ENCODE results near the gene OXSR1.
"Not testable (repeated sequence)": the region's sequence is repeated elsewhere in the genome, so short reads cannot be mapped to it uniquely, and the experiment has no call there.

OXSR1 gene

GRCh38 chr3:38219609-38220197 lies 54.4 kb downstream of the OXSR1 start:
- no peak for DNase-seq (ENCODE audit: low read depth in 2 of 2, low spot score in 1 of 2)

GRCh38 chr3:38221005-38221404 lies 55.7 kb downstream of the OXSR1 start:
- no peak for DNase-seq (ENCODE audit: low read depth in 2 of 2, low spot score in 1 of 2)

GRCh38 chr3:38222032-38222634 lies 56.8 kb downstream of the OXSR1 start:
- DNase-seq (ENCODE audit: low read depth in 2 of 2, low spot score in 1 of 2): no peak

DNA sequence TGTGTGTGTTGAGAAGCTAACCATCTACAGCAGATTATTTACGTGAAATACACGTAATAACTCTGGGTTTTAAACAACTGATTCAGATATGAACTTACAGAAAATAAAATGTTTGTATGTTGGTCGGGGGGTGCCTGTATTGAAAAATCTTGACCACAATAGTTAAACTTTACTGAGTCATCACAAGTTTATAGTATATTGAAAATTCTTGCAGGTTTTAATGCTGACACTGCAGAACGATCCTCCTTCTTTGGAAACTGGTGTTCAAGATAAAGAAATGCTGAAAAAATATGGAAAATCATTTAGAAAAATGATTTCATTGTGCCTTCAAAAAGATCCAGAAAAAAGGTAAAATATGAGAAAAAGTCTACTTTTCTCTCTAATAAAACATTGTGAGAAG lies 59.0 kb downstream of the OXSR1 start:
- DNase-seq (ENCODE audit: low read depth in 2 of 2, low spot score in 1 of 2): no peak

- DNase-seq (ENCODE audit: low read depth in 2 of 2, low spot score in 1 of 2): no peak
These were observed 60.9 kb downstream of the OXSR1 start for GRCh38 chr3:38226273-38226672.

DNA sequence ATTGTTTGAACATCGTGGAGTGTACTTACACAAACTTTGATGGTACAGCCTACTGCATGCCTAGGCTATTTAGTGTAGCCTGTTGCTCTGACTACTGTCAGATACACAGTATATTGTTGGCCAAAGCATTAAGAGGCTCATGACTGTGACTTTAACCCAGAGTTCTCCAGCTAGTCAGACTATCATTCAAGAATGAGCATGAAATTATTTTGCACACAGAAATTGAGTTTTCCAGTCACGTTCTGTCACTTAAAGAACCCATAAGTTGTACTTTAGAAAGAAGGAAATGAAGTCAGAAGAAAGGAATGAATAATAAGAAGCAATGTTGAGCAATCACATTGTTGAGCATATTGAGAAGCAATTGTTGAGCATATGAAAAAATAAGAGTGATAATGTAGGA lies 62.7 kb downstream of the OXSR1 start:
- DNase-seq (ENCODE audit: low read depth in 2 of 2, low spot score in 1 of 2): no peak

DNA sequence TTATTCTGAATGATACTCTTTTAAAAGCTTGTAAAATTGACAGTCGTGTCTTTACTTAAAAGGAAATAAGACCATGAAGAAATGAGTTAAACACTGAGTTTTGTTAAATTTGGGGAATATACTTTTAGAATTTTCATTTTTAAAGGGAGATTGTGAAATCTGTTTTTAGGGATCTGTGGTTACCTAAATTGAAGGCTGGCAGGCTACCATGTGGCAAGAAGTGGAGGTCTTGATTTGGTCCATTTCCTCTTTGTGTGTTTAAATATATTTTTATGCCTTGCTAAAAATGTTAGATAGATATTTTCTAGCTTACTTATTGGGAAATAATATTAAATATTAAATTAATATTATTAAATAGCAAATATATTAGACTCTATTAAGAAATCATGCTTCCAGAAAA lies 63.7 kb downstream of the OXSR1 start:
- no peak for DNase-seq (ENCODE audit: low read depth in 2 of 2, low spot score in 1 of 2)

GRCh38 chr3:38232701-38233100 lies 67.4 kb downstream of the OXSR1 start:
- DNase-seq (ENCODE audit: low read depth in 2 of 2, low spot score in 1 of 2): no peak

- no peak for DNase-seq (ENCODE audit: low read depth in 2 of 2, low spot score in 1 of 2)
These were observed 70.1 kb downstream of the OXSR1 start for GRCh38 chr3:38235466-38235865.

GRCh38 chr3:38238416-38239008 lies 73.2 kb downstream of the OXSR1 start:
- no peak for DNase-seq (ENCODE audit: low read depth in 2 of 2, low spot score in 1 of 2)

- not testable (repeated sequence) for DNase-seq (ENCODE audit: low read depth in 2 of 2, low spot score in 1 of 2)
These were observed 77.5 kb downstream of the OXSR1 start for GRCh38 chr3:38242812-38243211.

DNA sequence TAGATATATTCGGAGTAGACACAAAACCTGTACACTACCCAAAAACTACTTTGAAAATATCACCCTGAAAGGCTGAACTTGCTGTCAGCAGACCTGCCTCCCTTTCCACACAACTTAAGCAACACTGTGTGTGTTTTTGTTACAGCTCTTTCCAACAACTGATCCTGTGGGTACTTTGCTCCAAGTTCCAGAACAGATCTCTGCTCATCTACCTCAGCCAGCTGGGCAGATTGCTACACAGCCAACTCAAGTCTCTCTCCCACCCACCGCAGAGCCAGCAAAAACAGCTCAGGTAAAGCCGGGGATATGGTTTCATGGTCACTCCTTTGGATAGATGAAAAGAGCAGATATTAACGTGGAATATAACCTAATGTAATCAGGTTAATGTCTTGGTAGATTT lies 80.6 kb downstream of the OXSR1 start:
- DNase-seq (ENCODE audit: low read depth in 2 of 2, low spot score in 1 of 2): no peak

- DNase-seq (ENCODE audit: low read depth in 2 of 2, low spot score in 1 of 2): no peak
These were observed 82.2 kb downstream of the OXSR1 start for GRCh38 chr3:38247366-38248035.

- no peak for DNase-seq (ENCODE audit: low read depth in 2 of 2, low spot score in 1 of 2)
These were observed 84.9 kb downstream of the OXSR1 start for GRCh38 chr3:38250198-38250597.

- DNase-seq (ENCODE audit: low read depth in 2 of 2, low spot score in 1 of 2): no peak
These were observed 85.9 kb downstream of the OXSR1 start for GRCh38 chr3:38251197-38251596.

DNA sequence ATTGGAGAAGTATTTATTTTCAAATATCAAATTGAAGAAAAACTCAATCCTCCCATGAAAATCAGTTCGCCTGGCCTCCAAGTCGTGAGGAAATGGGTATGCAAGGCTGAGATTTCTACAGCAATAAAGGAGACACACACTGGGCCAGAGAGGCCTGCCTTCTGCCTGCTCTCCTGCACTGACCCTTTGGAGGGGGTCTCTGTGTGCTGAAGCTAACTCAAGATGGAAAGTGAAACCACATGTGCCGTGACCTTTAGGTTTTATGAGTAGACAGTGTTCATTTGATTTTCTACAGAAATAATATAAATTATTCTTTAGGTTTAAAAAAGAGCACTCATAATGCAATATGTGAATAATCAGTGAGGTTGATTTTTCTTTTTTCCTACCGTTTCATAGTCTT lies 88.4 kb downstream of the OXSR1 start:
- no peak for DNase-seq (ENCODE audit: low read depth in 2 of 2, low spot score in 1 of 2)

- DNase-seq (ENCODE audit: low read depth in 2 of 2, low spot score in 1 of 2): no peak
These were observed 89.5 kb downstream of the OXSR1 start for GRCh38 chr3:38254872-38255271.

DNA sequence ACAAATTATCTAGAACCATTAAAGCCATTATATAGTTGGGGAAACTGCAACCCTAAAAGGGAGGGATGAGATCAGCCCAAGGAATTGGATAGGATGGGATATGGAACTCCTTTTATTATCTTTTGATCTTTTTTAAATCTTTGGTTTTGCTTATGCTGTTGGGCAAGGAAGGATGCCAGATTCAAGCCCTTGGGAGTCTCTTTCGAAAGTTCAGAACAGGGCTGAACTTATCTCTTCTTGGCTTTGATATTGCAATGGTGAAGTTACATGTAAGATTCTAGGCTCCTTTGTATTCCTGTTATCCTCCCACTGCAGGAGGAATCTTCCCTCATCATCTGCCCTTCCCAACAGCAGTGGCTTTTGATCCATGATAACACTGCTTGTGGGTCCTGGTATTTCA lies 90.3 kb downstream of the OXSR1 start:
- DNase-seq (ENCODE audit: low read depth in 2 of 2, low spot score in 1 of 2): no peak

- DNase-seq (ENCODE audit: low read depth in 2 of 2, low spot score in 1 of 2): no peak
These were observed 92.2 kb downstream of the OXSR1 start for GRCh38 chr3:38257583-38257982.

DNA sequence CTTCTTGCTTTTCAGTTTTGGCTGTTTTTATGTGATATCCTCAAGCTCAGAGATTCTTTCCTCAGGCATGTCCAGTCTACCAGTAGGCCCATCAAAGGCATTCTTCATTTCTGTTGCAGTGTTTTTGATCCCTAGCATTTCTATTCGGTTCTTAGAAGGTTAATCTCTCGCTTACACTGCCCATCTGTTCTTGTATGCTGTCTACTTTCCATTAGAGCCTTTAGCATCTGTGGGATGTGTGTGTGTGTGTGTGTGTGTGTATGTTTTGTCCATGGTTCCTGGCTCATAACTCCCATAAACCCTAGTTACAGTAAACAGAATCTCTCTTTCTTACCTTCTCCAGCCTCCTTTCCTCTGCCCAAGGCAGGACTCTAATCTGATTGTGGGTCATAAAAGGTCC lies 95.1 kb downstream of the OXSR1 start:
- DNase-seq (ENCODE audit: low read depth in 2 of 2, low spot score in 1 of 2): no peak

GRCh38 chr3:38264353-38264771 lies 99.0 kb downstream of the OXSR1 start:
- no peak for DNase-seq (ENCODE audit: low read depth in 2 of 2, low spot score in 1 of 2)

DNA sequence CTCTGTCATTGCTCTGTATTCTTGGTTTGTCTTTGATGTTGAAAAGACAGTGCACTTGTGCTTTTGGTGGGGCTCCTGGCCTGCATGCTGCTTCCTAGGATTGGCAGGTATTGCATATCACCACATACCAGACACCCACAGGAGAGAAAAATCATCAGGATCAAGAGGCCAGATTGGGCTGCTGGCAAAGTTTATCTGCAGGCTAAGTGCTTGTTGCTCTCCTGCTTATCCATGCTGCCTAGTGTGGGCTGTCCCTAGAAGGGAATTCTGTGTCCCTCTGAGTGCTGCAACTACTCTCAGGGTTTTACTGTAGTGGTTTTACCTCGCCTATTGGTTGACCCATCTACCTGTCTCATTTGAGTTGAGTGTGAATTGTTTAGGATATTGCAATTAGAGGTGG lies 99.4 kb downstream of the OXSR1 start:
- DNase-seq (ENCODE audit: low read depth in 2 of 2, low spot score in 1 of 2): no peak
